GM12874 (cell line): ENCODE data around the gene RAPGEF4.
A peak's percentile ranks its signal among the peaks of the same experiment; 100 is the strongest.

Source experiments
- TF ChIP-seq, protein P1 (sequence below): IDR thresholded peaks from 2 replicates; pipeline ENCODE4 v1.5.1; 2011; ENCODE audit warnings: low read depth, mild to moderate bottlenecking, control low read depth, low read length, moderate library complexity; ENCODE audit not compliant: insufficient read depth

The RAPGEF4 gene

DNA sequence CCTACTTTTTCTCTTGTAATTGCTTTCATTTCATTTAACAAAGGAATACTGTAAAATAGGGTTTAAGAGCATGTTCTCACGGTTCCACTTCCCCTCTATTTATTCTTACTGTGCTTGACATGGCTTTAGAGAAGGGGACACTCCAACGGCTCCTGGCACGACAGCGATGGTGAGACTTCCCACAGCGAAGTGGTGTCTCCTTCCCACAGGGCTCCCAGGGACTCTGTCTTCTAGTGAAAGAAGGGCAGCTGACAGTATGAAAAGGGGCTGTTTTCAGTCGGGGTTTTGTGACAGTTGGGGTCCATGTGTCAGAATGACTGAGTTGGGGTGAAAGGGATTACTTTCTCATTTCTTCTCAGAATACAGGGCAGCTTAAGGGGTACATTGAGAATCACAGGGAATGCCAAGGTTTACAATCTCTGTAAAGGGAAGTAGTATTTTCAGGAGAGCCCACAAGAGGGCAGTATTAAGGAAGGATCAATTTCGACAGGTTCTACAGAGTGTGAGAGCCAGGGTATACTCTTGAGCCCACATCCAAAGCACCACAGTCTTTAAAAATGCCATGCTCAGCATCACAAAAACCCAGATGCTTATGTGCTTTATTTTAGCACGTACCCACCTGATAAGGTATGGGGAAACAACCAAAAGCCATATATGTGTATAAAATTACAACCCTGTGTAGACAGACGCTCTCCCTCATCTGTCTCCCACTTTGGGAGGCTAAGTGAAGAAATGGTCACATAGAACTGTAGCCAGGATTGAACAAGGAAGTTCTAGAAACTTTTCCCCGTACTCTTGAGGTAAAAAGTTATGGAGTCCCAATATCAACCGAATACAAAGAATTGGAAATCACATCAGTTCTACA is 31.3 kb upstream of the RAPGEF4 start:
- TF ChIP-seq, protein P1, sequence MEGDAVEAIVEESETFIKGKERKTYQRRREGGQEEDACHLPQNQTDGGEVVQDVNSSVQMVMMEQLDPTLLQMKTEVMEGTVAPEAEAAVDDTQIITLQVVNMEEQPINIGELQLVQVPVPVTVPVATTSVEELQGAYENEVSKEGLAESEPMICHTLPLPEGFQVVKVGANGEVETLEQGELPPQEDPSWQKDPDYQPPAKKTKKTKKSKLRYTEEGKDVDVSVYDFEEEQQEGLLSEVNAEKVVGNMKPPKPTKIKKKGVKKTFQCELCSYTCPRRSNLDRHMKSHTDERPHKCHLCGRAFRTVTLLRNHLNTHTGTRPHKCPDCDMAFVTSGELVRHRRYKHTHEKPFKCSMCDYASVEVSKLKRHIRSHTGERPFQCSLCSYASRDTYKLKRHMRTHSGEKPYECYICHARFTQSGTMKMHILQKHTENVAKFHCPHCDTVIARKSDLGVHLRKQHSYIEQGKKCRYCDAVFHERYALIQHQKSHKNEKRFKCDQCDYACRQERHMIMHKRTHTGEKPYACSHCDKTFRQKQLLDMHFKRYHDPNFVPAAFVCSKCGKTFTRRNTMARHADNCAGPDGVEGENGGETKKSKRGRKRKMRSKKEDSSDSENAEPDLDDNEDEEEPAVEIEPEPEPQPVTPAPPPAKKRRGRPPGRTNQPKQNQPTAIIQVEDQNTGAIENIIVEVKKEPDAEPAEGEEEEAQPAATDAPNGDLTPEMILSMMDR = peak; percentile 45

DNA sequence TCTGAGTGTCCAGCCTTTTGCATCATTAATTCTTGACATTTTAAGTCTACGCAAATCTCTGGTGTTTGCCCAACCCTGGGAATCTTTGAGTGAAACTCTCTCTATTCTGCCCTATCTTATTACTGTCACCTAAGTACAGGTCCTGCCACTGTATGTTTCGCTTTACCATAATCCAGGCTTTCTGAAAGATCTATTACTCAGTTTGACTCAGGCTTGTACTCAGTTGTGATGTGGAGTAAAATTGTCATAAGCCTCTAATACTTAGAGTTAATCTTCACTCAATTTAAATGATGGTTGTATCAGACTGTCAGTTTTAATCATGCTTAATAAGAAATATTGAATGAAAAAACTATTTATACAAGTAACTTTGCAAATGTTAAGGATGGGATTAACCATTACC is 30.3 kb upstream of the RAPGEF4 start:
- TF ChIP-seq, protein P1 = no peak

DNA sequence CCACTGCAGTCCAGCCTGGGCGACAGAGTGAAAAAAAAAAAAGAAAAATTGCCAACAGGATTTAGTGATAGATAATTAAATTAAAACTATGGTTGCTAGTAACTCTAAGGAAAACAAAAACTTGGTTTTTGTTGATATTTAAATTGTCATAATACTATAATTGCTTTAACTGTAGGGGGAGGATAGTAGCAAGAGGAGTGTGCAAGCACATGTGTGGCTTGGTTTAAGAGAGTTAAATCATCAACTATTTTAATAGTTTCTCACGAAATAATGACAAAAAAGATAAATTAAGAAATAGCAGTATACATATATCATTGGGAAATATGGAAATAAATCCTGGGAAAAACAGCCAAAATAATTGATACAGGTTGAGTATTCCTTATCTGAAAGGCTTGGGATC is 27.4 kb upstream of the RAPGEF4 start:
- TF ChIP-seq, protein P1 = no peak

DNA sequence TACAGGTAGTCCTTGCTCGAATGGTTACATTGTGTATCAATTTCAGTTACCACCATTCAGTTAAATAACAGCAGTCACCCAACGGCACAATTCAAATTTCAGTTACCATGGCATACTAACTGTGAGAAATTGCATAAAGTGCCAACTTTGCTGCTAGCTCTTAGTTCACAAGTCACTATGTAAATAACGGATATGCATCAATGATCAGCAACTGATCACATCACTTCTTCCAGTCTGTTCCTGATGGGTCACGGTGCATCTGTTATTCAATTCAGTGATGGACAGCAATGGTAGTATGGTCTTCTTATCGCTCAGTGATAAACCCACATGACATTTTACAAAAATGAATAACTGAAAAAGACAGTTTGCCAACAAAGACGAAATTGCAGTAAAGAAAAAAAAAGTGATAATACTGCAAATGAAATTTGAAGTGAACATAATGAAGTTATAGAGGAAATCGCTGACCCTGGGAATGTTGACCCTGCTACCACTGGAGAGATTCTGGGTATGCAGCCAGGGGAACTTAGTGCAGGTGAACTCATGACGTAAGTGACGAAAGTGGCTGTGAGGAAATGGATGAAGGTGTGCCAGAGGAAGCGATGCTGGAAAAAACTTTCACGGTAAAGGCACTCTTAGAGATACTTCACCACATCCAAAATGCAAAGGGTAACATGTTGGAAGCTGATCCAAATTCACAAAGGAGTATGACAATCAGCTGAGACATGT is 25.9 kb upstream of the RAPGEF4 start:
- TF ChIP-seq, protein P1 = no peak

DNA sequence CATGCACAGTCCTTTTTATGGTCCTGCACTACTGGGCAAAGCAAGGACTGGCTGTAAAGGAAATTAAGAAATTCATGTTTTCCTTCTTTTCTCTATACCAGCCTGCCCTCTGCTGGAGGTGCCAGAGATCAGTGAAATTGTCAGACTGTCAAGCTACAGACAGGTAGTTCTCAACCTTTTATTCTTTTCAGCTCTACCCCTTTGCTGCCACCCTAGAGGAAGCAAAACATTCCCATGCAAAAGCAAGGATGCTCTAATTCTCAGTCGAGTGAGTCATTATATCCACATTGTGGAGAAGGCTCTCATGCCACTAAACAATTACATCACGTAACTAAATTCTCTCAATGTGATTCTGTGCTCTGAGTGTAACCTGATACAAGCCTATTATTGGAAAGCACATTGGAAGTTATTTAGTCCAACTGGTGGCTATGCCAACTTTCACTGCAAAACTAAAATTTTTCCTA is 25.0 kb upstream of the RAPGEF4 start:
- TF ChIP-seq, protein P1 = peak; percentile 50

DNA sequence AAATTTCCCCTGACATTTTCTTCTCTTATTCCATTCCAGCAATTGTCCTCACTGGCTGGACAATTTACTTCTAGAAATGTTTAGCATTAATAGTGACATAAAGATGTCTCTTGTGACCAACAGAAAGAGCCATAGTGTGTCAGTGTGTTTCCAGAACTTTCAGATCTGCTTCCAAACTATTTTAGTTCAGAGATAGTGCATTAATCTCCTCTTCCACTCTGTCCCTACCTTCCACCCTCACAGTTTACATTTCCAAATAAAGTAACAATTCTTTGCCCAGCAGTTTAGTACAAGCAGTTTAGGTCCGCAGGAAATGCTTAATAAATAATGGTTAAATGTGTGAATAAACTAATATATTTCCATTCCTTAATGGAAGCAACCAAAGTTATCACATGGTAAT is 24.5 kb upstream of the RAPGEF4 start:
- TF ChIP-seq, protein P1 = no peak

DNA sequence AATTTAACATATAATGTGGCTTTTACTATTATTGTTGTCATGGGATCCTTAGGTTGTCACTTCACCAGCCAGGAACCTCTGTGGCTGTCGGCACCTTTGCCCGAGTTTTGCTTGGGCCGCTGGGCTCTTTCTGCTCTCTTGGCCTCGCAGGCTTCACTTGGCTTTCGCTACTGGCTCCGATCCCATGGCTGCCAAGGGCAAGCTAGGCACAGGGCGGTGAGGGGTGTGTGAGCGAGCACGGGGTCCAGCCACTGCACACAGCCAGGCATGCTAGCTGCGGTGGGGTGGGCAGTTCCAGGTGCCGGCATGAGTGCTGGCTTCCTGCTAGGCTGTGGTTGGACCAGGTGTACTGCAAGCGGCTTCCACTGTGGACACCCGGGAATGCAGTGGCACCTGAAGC is 23.4 kb upstream of the RAPGEF4 start:
- TF ChIP-seq, protein P1 = no peak
